Measurements from ENCODE around the gene ZNF83. TPM values are rescaled to one million over a fixed set of nuclear protein-coding genes. Genes with fewer than 3 reads are reported as not detected.

Gene ZNF83
- total RNA-seq, 1 experiment from 2014 or later: 31.6 TPM

DNA sequence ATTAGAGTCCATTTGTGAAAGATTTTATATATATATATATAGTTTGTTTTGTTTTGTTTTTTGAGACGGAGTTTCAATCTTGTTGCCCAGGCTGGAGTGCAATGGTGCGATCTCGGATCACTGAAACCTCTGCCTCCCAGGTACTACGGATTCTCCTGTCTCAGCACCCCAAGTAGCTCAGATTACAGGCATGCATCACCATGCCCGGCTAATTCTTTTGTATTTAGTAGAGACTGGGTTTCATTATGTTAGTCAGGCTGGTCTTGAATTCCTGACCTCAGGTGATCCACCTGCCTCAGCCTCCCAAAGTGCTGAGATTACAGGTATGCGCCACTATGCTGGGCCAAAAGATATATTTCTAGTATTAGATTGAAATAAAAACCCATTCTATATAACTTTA is 72.0 kb downstream of the ZNF83 start:
- Histone ChIP-seq H3K27ac (ENCODE audit: insufficient read length, low read depth, low read length) (no peak overlapping the region), H2BK15ac (ENCODE audit: low read depth, low read length) (no peak overlapping the region), H2BK120ac (ENCODE audit: low read depth, low read length, poor library complexity, severe bottlenecking) (no peak overlapping the region), H2BK20ac (ENCODE audit: low read depth, low read length, poor library complexity, severe bottlenecking) (no peak overlapping the region), H4K91ac (ENCODE audit: insufficient read length, low read depth, low read length) (no peak overlapping the region), H2AK5ac (ENCODE audit: insufficient read length, low read length) (no peak overlapping the region), H3K23me2 (ENCODE audit: insufficient read length, low read depth, low read length, poor library complexity, severe bottlenecking) (peaks cover 9% of the 10 kb centered on the region), H3K79me2 (ENCODE audit: insufficient read depth, low read length) (no peaks in the 10 kb centered on the region; the same call in 1 of the 2 replicates), H4K20me1 (ENCODE audit: control insufficient read depth, insufficient read depth, insufficient read length) (peaks cover 3% of the 10 kb centered on the region), H3K9ac (ENCODE audit: extremely low read depth, insufficient read length, low read length) (no peak overlapping the region), H3K18ac (ENCODE audit: insufficient read length, low read depth, low read length) (no peak overlapping the region), H3K79me1 (ENCODE audit: insufficient read depth, low read depth, low read length, poor library complexity, severe bottlenecking) (no peaks in the 10 kb centered on the region), H4K5ac (ENCODE audit: insufficient read length, low read depth, low read length) (no peak overlapping the region), H4K8ac (replicated peaks; ENCODE audit: insufficient read length, low read depth, low read length) (no peak overlapping the region), H3T11ph (ENCODE audit: low read length) (no peak overlapping the region), H3K14ac (ENCODE audit: insufficient read depth, low read length) (no peak overlapping the region), H3K23ac (ENCODE audit: insufficient read length, low read depth, low read length) (no peak overlapping the region), H3K56ac (ENCODE audit: insufficient read length, low read depth, low read length) (no peak overlapping the region), H3K4me2 (ENCODE audit: insufficient read depth, insufficient read length, low read length) (no peak overlapping the region), H2BK12ac (ENCODE audit: insufficient read length, low read depth, low read length) (no peak overlapping the region), H3K9me3 (ENCODE audit: control insufficient read depth, low read depth, low read length) (no peaks in the 10 kb centered on the region), H2AFZ (ENCODE audit: low read length) (no peak overlapping the region), H3K27me3 (ENCODE audit: insufficient read depth, low read length) (no peaks in the 10 kb centered on the region), H2BK5ac (ENCODE audit: insufficient read length, low read length) (no peak overlapping the region), H3K4me1 (ENCODE audit: insufficient read depth, low read length) (no peaks in the 10 kb centered on the region; the same call in 1 of the 2 replicates), H3K4ac (ENCODE audit: low read depth, low read length) (no peak overlapping the region)
- TF ChIP-seq, protein P1, sequence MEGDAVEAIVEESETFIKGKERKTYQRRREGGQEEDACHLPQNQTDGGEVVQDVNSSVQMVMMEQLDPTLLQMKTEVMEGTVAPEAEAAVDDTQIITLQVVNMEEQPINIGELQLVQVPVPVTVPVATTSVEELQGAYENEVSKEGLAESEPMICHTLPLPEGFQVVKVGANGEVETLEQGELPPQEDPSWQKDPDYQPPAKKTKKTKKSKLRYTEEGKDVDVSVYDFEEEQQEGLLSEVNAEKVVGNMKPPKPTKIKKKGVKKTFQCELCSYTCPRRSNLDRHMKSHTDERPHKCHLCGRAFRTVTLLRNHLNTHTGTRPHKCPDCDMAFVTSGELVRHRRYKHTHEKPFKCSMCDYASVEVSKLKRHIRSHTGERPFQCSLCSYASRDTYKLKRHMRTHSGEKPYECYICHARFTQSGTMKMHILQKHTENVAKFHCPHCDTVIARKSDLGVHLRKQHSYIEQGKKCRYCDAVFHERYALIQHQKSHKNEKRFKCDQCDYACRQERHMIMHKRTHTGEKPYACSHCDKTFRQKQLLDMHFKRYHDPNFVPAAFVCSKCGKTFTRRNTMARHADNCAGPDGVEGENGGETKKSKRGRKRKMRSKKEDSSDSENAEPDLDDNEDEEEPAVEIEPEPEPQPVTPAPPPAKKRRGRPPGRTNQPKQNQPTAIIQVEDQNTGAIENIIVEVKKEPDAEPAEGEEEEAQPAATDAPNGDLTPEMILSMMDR (conservative IDR thresholded peaks at IDR 0.05): no peak
- no peak overlapping the region for H3K27ac Mint-ChIP-seq
- WGBS (ENCODE audit: extremely low coverage, insufficient read length, low lambda C conversion rate): no CpG with 5 or more reads among the region's 6 CpGs
- no peak for DNase-seq
- H3K36me3 Mint-ChIP-seq (ENCODE audit: insufficient read depth in 1 of 3, low read depth in 3 of 3): peaks cover 0 to 19% (median 15%) of the 10 kb centered on the region in 3 experiments; a peak in 6 of 7 replicates
- no peaks in the 10 kb centered on the region for H3K9me3 Mint-ChIP-seq
- no peak overlapping the region for H3K4me3 Mint-ChIP-seq
- no peaks in the 10 kb centered on the region for H3K27me3 Mint-ChIP-seq (ENCODE audit: low read depth)
- peaks cover 31 to 32% of the 10 kb centered on the region in 2 experiments for H3K4me1 Mint-ChIP-seq

Other genes with a start within 250 kb of the ZNF83 start
- gene ZNF528, start 240.5 kb downstream of the ZNF83 start, total RNA-seq (2021): 0.81 TPM in 2 replicates
- gene ZNF534, start 209.2 kb downstream of the ZNF83 start, total RNA-seq (2021): not detected in 2 replicates
- 5.1 and 5.3 TPM in 2 replicates for gene ZNF578, start 184.8 kb downstream of the ZNF83 start, total RNA-seq (2021)
- 33.7 and 35.7 TPM in 2 replicates for gene ZNF808, start 110.7 kb downstream of the ZNF83 start, total RNA-seq (2021)
- 23.7 and 24.4 TPM in 2 replicates for gene ZNF701, start 68.1 kb downstream of the ZNF83 start, total RNA-seq (2021)
- gene ZNF611, start 96.7 kb upstream of the ZNF83 start, total RNA-seq (2021): 25.1 and 25.6 TPM in 2 replicates
- gene ZNF600, start 148.4 kb upstream of the ZNF83 start, total RNA-seq (2021): 8.0 and 9.3 TPM in 2 replicates
- gene ZNF28, start 183.3 kb upstream of the ZNF83 start, total RNA-seq (2021): 23.6 and 31.3 TPM in 2 replicates
- gene ZNF468, start 219.3 kb upstream of the ZNF83 start, total RNA-seq (2021): 34.0 and 34.7 TPM in 2 replicates